ENCODE data around the gene FOXC2. TPM values are rescaled to one million over a fixed set of nuclear protein-coding genes. Genes with fewer than 3 reads are reported as not detected.

Gene FOXC2
- total RNA-seq, 1 donor from 2014 or later, result 1.5 TPM

GRCh38 chr16:86597126-86597879 lies 30.7 kb downstream of the FOXC2 start:
- TF ChIP-seq CTCF (IDR thresholded peaks at IDR 0.05; ENCODE audit: borderline replicate concordance), result no peak
- Histone ChIP-seq H3K4me1 (no peaks in the 10 kb centered on the region), H3K36me3 (no peaks in the 10 kb centered on the region), H3K27me3 (ENCODE audit: low read depth) (peaks cover 84% of the 10 kb centered on the region), H3K27ac (replicated peaks) (no peak overlapping the region), H3K9me3 (replicated peaks) (no peaks in the 10 kb centered on the region), H3K4me3 (no peak overlapping the region)
- intact Hi-C loops (cut with micrococcal nuclease), result no loop called here
- DNase-seq, result no peak

GRCh38 chr16:86597880-86598606 lies 31.4 kb downstream of the FOXC2 start:
- Histone ChIP-seq H3K27me3 (ENCODE audit: low read depth) (peaks cover 77% of the 10 kb centered on the region), H3K9me3 (replicated peaks) (no peaks in the 10 kb centered on the region), H3K4me1 (no peaks in the 10 kb centered on the region), H3K36me3 (no peaks in the 10 kb centered on the region), H3K27ac (replicated peaks) (no peak overlapping the region), H3K4me3 (no peak overlapping the region)
- intact Hi-C loops (cut with micrococcal nuclease), result no loop called here
- no peak for TF ChIP-seq CTCF (IDR thresholded peaks at IDR 0.05; ENCODE audit: borderline replicate concordance)
- no peak for DNase-seq

GRCh38 chr16:86598607-86599565 lies 32.3 kb downstream of the FOXC2 start:
- no peak for TF ChIP-seq CTCF (IDR thresholded peaks at IDR 0.05; ENCODE audit: borderline replicate concordance)
- H3K36me3 ChIP-seq, result no peaks in the 10 kb centered on the region
- DNase-seq, result no peak

GRCh38 chr16:86601356-86601755 lies 34.7 kb downstream of the FOXC2 start:
- DNase-seq, result no peak
- no peak for TF ChIP-seq CTCF (IDR thresholded peaks at IDR 0.05; ENCODE audit: borderline replicate concordance)
- H3K4me3 ChIP-seq, result no peak overlapping the region
- H3K9me3 ChIP-seq (replicated peaks), result no peaks in the 10 kb centered on the region
- intact Hi-C loops (cut with micrococcal nuclease), result no loop called here
- H3K27ac ChIP-seq (replicated peaks), result no peak overlapping the region
- H3K36me3 ChIP-seq, result no peaks in the 10 kb centered on the region
- peaks cover 70% of the 10 kb centered on the region for H3K27me3 ChIP-seq (ENCODE audit: low read depth)
- no peaks in the 10 kb centered on the region for H3K4me1 ChIP-seq

More at GRCh38 chr16:86598607-86599565, 32.3 kb downstream of the FOXC2 start:
- H3K4me1 ChIP-seq, result no peaks in the 10 kb centered on the region
- no peak overlapping the region for H3K4me3 ChIP-seq
- H3K27me3 ChIP-seq (ENCODE audit: low read depth), result peaks cover 70% of the 10 kb centered on the region
- H3K27ac ChIP-seq (replicated peaks), result no peak overlapping the region
- H3K9me3 ChIP-seq (replicated peaks), result no peaks in the 10 kb centered on the region
- intact Hi-C loops (cut with micrococcal nuclease), result no loop called here

GRCh38 chr16:86602521-86602920 lies 35.9 kb downstream of the FOXC2 start:
- Histone ChIP-seq H3K4me3 (no peak overlapping the region), H3K27ac (replicated peaks) (peak overlapping the region; percentile 2), H3K36me3 (no peaks in the 10 kb centered on the region), H3K4me1 (no peaks in the 10 kb centered on the region), H3K27me3 (ENCODE audit: low read depth) (peaks cover 70% of the 10 kb centered on the region), H3K9me3 (replicated peaks) (no peaks in the 10 kb centered on the region)
- no peak for TF ChIP-seq CTCF (IDR thresholded peaks at IDR 0.05; ENCODE audit: borderline replicate concordance)
- intact Hi-C loops (cut with micrococcal nuclease), result no loop called here
- no peak for DNase-seq
